ENCODE results near the gene RTN1. TPM values are rescaled to one million over a fixed set of nuclear protein-coding genes. Genes with fewer than 3 reads are reported as not detected.

RTN1 gene
- total and polyA plus RNA-seq, 10 of the 15 experiments (the other 5 are each of a cell fraction or from before 2014, with no cell fraction given), result 0.03 to 0.55 (median 0.13) TPM; not detected in 4

DNA sequence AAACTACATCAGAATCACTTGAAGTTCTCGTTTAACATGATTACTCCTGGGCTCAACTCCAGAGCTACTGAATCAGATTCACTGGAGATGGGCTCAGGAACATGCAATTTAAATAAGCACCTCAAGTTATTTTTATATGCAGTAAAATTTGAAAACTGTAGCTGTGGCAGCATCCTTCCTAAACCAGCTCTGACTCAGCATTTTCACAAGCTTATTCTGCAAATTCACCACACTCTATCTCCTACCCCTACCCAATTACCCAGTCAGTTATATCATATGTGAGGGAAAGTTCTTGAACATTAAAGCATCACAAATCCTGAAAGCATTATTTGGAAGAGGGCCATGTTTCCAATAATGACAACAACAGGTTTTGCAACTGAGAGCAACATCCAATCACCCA is 25.1 kb upstream of the RTN1 start:
- in situ Hi-C loops (cut with MboI) (no loop called here), intact Hi-C loops (cut with micrococcal nuclease; ENCODE audit: unreplicated experiment) (loop anchor here (2.0 to 10.0 kb wide), 2 partner anchors 181 to 263 kb away; no protein-coding TSS in a partner anchor)
- Histone ChIP-seq H3K4me1 (ENCODE audit: control insufficient read depth, insufficient read depth, low read length) (no peaks in the 10 kb centered on the region), H3K9ac (ENCODE audit: control insufficient read depth, insufficient read depth, low read length) (no peak overlapping the region), H4K20me1 (ENCODE audit: control insufficient read depth, insufficient read depth) (no peaks in the 10 kb centered on the region), H3K27me3 (replicated peaks in 1 of 2; ENCODE audit: control insufficient read depth in 2 of 2, insufficient read depth in 2 of 2, low read length in 1 of 2) (no peaks in the 10 kb centered on the region; a peak in 1 of 4 replicates), H3K79me2 (ENCODE audit: control insufficient read depth, insufficient read depth, low read length) (no peaks in the 10 kb centered on the region), H3K4me2 (ENCODE audit: control insufficient read depth, insufficient read depth) (no peak overlapping the region), H3K4me3 (no peak overlapping the region), H3K27ac (ENCODE audit: control insufficient read depth, insufficient read depth) (no peak overlapping the region), H3K36me3 (ENCODE audit: control insufficient read depth in 2 of 2, insufficient read depth in 2 of 2, low read length in 1 of 2) (no peaks in the 10 kb centered on the region), H3K9me3 (replicated peaks; ENCODE audit: control insufficient read depth, insufficient read depth, low read length) (no peaks in the 10 kb centered on the region), H2AFZ (ENCODE audit: control insufficient read depth, low read depth, low read length) (no peak overlapping the region)
- ChIA-PET RAD21 (ENCODE audit: unreplicated experiment) (no interaction called here), CTCF (interaction anchor here (0.6 to 1.2 kb wide), 3 partner anchors 69 to 263 kb away, joined by 3 to 8 read pairs (median 4); no protein-coding TSS in a partner anchor), SMC1A (ENCODE audit: uncharacterized antibody, unreplicated experiment) (interaction anchor here (1.1 to 1.4 kb wide), 2 partner anchors 47 to 268 kb away, joined by 3 read pairs; no protein-coding TSS in a partner anchor), POLR2A (no interaction called here)
- ATAC-seq (no peak), FAIRE-seq (no peak), DNase-seq (ENCODE audit: low read depth, low spot score) (no peak)
- TF ChIP-seq SIX5 (IDR thresholded peaks at IDR 0.05; ENCODE audit: low read depth, low read length, severe bottlenecking) (no peak), NR2C2 (IDR thresholded peaks at IDR 0.05; ENCODE audit: borderline replicate concordance, control insufficient read depth, insufficient read length, low read depth) (no peak), ZNF622 (IDR thresholded peaks at IDR 0.05) (no peak), ZNF592 (IDR thresholded peaks at IDR 0.05) (no peak), E2F8 (IDR thresholded peaks at IDR 0.05; ENCODE audit: low read depth, partially characterized antibody) (no peak), JUNB (IDR thresholded peaks at IDR 0.05) (no peak), ZSCAN29 (IDR thresholded peaks at IDR 0.05) (no peak), IKZF2 (IDR thresholded peaks at IDR 0.05) (no peak), SIN3A (IDR thresholded peaks at IDR 0.05; ENCODE audit: low read depth, low read length) (no peak), IRF4 (IDR thresholded peaks at IDR 0.05; ENCODE audit: low read depth, low read length) (no peak), HDAC6 (IDR thresholded peaks at IDR 0.05; ENCODE audit: unreplicated experiment) (no peak)
- TF ChIP-seq, protein P1, sequence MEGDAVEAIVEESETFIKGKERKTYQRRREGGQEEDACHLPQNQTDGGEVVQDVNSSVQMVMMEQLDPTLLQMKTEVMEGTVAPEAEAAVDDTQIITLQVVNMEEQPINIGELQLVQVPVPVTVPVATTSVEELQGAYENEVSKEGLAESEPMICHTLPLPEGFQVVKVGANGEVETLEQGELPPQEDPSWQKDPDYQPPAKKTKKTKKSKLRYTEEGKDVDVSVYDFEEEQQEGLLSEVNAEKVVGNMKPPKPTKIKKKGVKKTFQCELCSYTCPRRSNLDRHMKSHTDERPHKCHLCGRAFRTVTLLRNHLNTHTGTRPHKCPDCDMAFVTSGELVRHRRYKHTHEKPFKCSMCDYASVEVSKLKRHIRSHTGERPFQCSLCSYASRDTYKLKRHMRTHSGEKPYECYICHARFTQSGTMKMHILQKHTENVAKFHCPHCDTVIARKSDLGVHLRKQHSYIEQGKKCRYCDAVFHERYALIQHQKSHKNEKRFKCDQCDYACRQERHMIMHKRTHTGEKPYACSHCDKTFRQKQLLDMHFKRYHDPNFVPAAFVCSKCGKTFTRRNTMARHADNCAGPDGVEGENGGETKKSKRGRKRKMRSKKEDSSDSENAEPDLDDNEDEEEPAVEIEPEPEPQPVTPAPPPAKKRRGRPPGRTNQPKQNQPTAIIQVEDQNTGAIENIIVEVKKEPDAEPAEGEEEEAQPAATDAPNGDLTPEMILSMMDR (IDR thresholded peaks at IDR 0.05 in 2 of 3, conservative IDR thresholded peaks at IDR 0.05 in 1 of 3; ENCODE audit: control insufficient read depth in 2 of 3, extremely low read depth in 1 of 3, insufficient read depth in 1 of 3, low read depth in 3 of 3, low read length in 3 of 3), result no peak
- WGBS (ENCODE audit: insufficient coverage, insufficient replicate concordance, low lambda C conversion rate, missing lambda C conversion rate), result 4% methylated on average over 1 of the region's 1 CpG
- no TSS peak for BruUV-seq (replicated peaks)
